ENCODE measurements around the gene LCORL.

DNA sequence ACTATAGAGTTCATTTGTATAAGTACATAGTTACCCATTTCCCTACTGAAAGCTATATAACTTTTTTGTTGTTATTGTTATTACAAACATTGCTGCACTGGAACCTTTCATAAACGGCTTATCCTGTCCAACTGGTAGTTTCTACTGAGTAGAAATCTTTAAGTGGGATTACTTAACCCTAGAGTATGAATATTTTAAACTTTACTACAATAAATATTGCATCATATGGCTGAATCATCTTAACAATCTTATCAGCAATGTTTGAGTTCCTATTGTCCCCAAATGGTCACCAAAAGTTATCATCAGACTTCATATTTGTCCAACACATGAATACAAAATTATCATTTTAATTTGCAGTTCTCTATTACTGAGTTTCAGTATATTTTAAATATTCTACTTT lies 40.5 kb downstream of the LCORL start:
- TF ChIP-seq POLR2A (IDR thresholded peaks at IDR 0.05; ENCODE audit: low read depth, low read length) (no peak), TAF1 (IDR thresholded peaks at IDR 0.05; ENCODE audit: borderline replicate concordance, low read depth, low read length) (no peak)
